GM19025 (cell line): ENCODE data around the gene TM9SF4.

Experiments used
- ATAC-seq: cut with Tn5 transposase; IDR thresholded peaks from one replicate; pipeline ENCODE4 v1.9.1; 2021; ENCODE audit warnings: mild to moderate bottlenecking, low read depth, moderate library complexity; ENCODE audit not compliant: unreplicated experiment

The TM9SF4 gene

DNA sequence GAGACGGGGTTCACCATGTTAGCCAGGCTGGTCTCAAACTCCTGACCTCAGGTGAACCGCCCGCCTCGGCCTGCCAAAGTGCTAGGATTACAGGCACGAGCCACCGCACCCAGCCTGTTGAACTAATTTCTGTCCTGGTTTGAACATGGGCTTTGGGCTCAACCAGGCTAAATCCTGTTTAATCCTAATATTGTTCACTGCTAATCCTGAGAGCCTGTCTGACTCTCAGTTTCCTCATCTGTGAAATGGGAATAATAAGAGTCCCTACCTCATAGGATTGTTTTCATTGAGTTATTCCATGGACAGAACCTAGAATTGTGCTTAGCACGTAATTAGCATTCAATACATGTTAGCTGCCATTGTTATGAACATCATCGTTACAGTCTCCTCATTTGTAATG lies 17.4 kb downstream of the TM9SF4 start:
- no peak for ATAC-seq

DNA sequence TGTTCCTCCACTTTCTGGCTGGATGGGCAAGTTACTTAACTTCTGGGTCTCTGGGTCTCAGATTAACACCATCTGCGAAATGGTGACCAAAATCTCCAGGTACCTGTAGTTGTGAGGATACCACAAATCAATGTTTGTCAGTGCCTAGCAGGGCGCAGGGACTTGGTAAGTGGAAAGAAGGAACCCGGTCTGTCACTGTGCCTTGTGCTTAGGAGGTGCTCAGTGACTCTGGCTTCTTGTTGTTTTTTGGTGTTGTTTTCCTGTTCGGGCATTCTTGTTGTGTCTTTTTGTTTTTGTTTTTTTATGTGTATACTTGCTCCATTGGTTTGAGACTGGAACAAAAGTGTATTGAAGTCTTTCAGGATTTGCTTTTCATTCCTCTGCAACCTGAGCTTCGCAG lies 17.8 kb downstream of the TM9SF4 start:
- ATAC-seq, result no peak

GRCh38 chr20:32128167-32128566 lies 18.7 kb downstream of the TM9SF4 start:
- no peak for ATAC-seq

DNA sequence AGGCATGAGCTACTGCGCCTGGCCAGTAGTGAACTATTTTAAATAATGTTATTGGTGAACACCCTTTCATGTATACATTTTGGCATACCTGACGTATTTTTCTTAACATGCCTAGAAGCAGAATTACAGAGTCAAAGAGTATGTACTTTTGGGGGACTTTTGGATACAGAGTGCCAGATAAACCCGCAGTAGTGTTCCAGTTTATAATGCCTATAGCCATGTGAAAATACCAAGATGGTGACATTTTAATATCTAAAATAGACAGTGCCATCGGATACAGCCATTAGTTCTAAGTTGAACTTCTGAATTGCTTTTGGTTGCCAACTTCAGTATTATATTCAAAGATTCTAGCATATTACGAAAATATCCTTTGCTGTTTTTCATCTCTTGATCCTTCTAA lies 20.3 kb downstream of the TM9SF4 start:
- no peak for ATAC-seq

DNA sequence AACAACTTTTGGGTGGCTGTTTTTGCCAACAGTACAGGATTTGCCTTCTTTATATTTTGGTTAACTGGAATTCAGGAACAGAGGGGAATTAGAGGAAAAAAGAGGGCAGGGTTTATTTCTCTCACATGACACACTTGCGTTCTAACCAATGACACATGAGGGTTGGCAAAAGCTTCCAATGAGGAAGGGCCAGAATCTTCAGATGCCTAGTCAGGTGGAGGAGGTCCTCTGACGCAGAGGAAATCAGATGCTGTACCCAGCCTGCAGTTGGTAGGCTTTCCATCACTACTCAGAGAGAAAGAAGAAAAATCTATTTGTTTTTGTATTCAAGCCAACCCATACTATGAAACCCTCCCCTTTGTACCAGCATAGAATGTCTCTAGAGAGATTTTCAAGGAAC lies 20.8 kb downstream of the TM9SF4 start:
- ATAC-seq, result no peak

- ATAC-seq, result no peak
These were observed 21.5 kb downstream of the TM9SF4 start for GRCh38 chr20:32130965-32131364.

DNA sequence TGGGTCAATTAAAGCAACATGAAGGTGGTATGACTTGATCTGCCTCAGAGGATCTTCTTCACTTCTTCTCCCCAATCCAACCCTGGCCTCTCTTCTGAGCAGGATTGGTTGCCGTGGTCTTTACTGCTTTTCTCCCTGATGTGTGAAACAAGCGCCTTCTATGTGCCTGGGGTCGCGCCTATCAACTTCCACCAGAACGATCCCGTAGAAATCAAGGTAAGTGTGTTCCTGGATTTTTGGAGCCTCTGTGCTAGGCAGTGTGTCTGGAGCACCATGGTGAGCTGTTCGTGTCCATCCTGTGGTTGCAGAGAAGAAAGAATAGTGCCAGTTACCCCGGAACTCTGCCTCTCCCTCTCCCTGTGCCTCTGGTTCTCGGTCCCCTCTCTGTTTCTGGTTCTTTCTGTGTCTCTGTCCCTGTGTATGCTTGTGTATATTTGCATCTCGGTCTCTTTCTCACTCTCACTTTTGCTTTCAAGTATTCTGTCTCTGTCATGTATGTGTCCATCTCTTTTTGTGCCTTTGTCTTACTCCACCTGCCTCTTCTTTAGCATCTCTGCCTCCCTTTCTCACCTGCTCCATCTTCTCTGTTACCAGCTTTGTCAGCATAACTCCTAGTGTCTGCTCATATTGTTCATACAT lies 23.5 kb downstream of the TM9SF4 start:
- peak; percentile 91 for ATAC-seq

DNA sequence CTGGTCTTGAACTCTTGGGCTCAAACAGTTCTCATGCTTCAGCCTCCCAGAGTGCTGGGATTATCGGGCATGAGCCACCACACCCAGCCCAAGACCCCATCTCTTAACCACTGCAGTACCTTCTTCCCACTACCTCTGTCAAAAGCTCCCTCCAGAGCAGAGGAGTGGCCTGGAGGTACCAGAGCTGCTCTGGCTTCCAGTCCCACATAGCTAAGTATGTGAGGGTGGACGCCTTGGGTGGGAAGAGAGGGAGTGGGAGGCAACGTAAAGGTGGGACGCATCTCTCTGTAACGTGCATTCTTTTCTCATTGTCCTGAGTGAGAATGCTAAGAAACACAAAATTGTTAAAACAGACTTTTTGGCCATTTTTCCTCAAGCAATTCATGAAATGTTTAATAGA lies 24.5 kb downstream of the TM9SF4 start:
- ATAC-seq, result no peak

GRCh38 chr20:32135983-32136515 lies 26.5 kb downstream of the TM9SF4 start:
- no peak for ATAC-seq

- no peak for ATAC-seq
These were observed 29.4 kb downstream of the TM9SF4 start for GRCh38 chr20:32138921-32139320.

DNA sequence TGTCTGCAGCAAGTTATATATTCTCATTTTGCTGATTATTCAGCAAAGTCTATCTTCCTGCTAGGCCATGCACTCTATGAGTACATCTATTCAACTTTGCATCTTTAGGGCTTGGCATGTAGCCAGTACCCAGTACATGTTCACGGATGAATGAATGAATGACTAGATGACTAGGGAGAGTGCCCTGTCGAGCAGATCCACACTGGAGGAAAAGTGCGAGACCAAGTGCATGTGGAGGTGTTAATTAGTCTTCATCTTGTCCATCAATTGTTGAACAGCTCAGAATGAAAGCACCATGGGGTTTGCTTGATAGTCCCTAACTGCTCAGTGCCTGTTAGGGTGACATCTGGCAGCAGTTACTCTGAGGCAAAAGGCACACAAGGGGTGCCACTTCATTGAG lies 30.4 kb downstream of the TM9SF4 start:
- ATAC-seq, result no peak

- ATAC-seq, result no peak
These were observed 31.1 kb downstream of the TM9SF4 start for GRCh38 chr20:32140603-32141002.

GRCh38 chr20:32141465-32141980 lies 32.0 kb downstream of the TM9SF4 start:
- no peak for ATAC-seq

- ATAC-seq, result no peak
These were observed 32.6 kb downstream of the TM9SF4 start for GRCh38 chr20:32142088-32142487.

GRCh38 chr20:32142991-32143390 lies 33.5 kb downstream of the TM9SF4 start:
- no peak for ATAC-seq

DNA sequence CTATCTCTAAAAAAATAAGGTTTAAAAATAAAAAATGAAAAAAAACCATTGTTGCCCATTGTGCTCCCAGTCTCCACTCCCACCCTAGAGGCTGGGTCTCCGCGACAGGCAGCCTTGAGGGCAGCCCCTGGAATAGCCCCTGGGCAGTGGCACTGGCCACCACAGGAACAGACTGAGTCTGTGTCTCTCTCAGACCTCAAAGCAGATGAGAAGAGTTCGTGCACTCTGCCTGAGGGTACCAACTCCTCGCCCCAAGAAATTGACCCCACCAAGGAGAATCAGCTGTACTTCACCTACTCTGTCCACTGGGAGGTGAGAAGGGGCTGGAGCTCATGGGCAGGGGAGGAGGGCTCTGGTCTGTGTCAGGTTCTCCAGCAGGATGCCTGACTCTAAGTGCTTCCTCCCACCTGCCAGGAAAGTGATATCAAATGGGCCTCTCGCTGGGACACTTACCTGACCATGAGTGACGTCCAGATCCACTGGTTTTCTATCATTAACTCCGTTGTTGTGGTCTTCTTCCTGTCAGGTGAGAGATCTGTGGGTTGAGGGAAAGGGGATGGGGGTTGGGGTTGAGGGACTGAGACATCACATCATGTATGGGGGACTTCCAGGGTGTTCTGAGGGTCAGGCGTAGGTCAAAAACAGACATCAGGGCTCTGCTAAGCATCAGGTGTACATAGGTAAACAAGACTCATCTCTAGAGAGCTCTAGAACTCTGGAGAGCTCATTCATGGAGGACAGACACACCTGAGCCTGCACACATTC lies 35.6 kb downstream of the TM9SF4 start:
- ATAC-seq, result no peak

DNA sequence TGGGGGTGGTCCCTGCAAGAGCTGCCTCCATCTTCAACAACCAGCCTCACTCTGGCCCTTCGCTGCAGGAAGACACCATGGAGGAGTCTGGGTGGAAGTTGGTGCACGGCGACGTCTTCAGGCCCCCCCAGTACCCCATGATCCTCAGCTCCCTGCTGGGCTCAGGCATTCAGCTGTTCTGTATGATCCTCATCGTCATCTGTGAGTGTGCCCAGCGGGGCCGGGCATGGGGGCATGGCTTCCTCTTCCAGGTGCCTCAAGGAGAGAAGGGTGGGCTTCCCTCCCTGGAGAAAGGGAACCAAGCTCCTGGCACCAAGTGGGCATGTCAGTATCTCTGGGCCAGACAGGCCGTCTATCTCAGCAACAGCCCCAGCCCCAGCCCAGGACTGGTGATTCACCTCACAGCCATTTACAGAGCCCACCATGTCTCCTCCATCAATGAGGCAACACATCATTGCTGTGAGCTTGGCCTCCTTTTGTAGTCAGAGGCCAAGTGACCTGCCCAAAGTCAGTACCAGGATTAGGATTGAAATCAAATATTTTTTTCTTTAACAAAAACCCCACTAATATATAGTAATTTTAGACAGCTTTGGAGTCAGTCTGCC lies 40.2 kb downstream of the TM9SF4 start:
- ATAC-seq, result no peak

GRCh38 chr20:32150291-32150848 lies 40.9 kb downstream of the TM9SF4 start:
- ATAC-seq, result no peak

GRCh38 chr20:32152421-32153155 lies 43.1 kb downstream of the TM9SF4 start:
- ATAC-seq, result no peak

DNA sequence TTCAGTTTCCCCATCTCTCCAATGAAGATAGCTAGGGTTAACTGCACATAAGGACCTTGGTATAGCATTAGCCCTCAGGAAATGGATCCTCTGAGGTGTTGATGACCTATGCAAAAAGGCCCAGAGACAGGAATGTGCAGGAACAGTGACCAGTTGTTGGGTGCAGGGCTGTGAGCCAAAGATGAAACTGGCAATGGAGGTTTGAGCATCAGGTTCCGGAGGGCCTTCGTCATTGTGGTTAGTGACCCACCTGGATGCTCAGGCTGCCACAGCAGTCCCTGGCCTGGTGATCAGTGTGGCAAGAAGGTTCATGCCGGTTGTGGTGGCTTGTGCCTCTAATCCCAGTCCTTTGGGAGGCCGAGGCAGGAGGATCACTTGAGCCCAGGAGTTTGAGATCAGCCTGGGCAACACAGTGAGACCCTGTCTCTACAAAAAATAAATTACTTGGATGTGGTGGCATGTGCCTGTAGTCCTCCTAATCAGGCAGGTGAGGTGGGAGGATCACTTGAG lies 43.7 kb downstream of the TM9SF4 start:
- ATAC-seq, result no peak
